ENCODE data around the gene OLR1.

The OLR1 gene

DNA sequence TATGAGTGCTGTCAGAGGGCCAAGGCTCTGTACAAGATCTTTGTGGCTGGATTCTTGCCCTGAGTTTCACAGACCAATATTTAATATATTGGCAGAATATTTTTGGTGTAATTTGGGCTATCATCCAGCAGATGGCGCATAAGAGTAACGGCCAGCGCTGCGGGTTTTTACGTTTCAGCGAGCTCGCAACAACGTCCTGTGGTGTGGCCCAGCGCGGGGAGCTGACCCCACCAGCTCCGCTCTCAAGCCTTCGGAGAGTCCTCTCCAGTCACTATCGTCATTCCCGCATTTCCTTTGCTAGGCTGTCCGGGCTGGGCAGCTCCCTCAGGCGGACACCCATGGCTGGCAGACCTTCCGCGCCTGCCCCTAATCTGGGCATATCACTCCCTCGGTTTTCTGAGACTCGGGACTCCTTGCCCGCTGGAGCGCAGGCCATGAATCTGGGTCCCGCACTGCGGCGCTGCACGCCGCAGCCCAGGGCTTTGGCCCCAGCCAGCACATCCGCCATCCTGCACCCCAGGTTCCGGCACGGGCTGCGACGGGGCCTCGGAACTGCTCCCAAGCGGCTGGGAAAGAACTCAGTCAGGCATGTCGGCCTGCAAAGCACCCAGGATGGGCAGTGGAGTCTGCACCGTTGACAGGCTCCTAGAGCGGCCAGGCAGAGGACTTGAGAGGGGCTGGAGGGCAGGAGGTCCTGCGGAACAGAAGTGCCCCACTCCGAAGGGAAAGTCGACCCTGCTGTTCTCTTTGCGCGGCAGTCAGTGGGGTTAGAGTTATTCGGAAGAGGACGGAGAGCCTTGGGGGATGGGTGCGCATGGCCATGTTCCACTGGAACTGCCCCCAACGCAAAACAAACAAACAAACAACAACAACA lies 18.4 kb downstream of the OLR1 start:
- DNase-seq (ENCODE audit: low read depth in 3 of 3), result peak; percentile 16 to 45 (median 36)

DNA sequence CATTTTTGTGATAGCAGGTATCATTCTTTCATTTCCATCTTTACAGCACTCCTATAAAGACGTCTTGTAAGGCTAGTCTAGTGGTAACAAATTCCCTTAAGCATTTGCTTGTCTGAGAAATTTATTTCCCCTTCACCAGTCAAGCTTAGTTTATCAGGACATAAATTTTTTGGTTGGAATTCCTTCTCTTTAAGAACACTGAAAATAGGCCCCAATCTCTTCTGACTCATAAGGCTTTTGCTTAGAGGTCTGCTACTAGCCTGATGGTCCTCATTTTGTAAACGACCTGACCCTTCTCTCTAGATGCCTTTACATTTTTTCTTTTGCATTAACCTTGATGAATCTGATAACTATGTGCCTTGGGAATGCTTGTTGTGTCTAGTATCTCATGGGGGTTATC lies 20.3 kb downstream of the OLR1 start:
- DNase-seq (ENCODE audit: low read depth in 3 of 3), result no peak

DNA sequence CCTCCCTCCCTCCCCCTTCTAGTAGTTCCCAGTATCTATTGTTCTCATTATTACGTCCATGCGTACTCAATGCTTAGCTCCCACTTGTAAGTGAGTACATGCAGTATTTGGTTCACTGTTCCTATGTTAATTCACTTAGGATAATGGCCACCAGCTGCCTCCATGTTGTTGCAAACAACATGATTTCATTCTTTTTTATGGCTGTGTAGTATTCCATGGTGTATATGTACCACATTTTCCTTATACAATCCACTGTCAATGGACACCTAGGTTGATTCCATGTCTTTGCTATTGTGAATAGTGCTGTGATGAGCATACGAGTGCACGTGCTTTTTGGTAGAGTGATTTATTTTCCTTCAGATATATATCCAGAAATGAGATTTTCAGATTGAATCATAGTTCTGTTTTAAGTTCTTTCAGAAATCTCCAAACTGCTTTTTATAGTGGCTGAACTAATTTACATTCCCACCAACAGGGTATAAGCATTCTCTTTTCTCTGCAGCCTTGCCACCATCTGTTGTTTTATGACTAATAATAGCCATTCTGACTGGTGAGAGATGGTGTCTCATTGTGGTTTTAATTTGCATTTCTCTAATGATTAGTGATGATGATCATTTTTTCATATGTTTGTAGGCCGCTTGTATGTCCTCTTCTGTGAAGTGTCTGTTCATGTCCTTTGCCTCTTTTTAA lies 24.1 kb downstream of the OLR1 start:
- no peak for DNase-seq (ENCODE audit: low read depth in 3 of 3)

DNA sequence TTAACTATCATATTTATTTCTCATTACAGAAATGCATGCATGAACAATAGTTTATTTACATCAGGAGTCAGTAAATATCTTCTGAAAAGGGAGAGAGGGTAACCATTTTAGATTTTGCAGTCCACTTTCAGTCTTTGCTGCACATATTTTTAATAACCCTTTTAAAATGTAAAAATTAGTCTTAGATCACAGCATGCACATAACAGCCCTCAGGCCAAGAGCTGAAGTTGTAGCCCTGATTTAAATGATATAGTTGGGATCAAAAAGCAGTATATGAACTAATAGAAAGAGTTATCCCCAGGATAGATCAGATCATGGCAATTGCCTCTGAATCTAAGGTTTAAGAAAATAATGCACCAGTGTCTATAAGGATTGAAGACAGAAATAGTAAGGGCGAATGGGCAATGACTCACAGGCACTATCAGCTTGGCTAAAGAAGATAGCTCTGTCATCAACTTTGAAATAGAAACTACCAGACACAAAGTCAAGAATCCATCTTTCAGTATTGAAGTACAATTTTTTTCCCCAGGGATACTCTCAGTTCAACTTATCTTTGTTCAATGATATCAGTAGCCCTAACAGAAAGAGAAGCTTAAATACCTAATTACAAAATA lies 28.8 kb downstream of the OLR1 start:
- DNase-seq (ENCODE audit: low read depth in 3 of 3), result no peak

DNA sequence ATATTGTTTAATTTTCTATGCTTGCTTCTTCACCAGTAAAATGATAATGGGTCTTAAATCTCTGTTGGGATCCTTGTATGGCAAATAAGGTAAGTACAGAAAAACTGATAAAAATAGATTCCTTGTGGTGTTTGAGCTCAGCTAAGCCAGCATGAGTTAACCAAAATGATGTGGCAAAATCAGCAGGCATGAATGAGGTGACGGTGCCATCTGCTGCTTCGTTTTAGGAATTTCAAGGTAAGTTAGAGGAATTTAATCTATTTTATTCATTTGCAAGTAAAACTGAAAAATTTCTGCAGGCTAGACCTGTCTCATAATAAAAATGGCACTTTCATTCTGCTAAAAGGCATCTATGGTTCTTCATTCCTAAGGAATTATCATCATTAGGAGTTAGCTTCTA lies 31.9 kb downstream of the OLR1 start:
- DNase-seq (ENCODE audit: low read depth in 3 of 3), result peak; percentile 12 to 34 (median 20)

DNA sequence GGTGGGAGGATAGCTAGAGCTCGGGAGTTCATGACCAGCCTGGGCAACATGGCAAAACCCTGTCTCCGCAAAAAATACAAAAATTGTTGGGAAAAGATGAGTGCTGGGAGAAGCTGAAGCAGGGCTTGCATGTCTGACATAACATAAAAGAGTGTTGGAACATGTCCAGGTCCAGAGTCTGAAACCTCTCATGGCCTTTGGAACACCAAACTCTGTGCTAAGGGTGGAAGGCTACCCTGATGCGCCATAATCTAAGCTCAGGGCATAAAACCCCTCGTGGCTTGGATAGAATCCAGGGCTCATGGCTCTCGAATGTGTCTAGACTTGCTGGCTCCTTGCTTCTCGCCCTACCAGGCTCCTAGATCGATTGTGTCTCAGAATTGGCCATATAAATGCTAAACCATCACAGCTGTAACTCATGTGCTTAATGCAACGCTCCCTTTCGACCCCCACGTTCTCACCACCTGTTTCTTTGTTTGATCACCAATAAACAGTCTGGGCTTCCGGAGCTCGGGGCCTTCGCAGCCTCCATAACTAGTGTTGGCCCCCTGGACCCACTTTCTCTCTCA lies 35.2 kb downstream of the OLR1 start:
- no peak for DNase-seq (ENCODE audit: low read depth in 3 of 3)

DNA sequence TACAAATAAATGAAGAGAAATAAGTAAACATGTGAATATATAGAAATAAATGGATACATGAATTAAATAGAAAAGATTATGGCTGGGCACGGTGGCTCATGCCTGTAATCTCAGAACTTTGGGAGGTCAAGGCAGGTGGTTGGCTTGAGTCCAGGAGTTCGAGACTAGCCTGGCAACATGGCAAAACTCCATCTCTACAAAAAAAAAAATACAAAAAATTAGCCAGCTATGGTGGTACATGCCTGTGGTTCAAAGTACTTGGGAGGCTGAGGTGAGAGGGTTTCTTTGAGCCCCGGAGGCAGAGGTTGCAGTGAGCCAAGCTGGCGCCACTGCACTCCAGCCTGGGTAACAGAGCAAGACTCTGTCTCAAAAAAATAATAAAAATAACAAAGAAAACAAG lies 36.8 kb downstream of the OLR1 start:
- DNase-seq (ENCODE audit: low read depth in 3 of 3), result no peak

DNA sequence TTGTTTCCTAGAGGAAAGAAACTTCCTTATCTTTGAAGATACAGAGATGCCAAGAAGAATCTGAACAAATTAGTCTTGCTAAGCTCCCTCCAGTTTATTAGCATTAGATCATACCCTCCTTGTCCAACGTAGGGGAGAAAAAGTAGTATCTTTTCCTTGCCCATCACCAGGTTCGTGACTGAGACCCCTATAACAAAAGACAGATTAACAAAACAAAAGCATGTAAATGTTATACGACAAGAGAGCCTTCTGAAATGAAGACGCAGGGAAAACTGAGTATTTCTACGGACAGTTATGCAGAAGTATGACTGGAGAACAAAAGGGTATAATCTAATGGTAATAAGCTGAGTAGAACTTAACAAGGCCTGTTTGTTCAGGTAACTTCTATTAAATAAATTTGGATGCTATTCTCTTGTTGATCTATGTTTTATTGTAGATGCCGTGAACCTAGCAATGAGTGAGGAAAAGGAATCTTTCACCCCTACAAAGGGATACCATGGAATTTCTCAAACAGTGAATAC lies 39.0 kb downstream of the OLR1 start:
- no peak for DNase-seq (ENCODE audit: low read depth in 3 of 3)

DNA sequence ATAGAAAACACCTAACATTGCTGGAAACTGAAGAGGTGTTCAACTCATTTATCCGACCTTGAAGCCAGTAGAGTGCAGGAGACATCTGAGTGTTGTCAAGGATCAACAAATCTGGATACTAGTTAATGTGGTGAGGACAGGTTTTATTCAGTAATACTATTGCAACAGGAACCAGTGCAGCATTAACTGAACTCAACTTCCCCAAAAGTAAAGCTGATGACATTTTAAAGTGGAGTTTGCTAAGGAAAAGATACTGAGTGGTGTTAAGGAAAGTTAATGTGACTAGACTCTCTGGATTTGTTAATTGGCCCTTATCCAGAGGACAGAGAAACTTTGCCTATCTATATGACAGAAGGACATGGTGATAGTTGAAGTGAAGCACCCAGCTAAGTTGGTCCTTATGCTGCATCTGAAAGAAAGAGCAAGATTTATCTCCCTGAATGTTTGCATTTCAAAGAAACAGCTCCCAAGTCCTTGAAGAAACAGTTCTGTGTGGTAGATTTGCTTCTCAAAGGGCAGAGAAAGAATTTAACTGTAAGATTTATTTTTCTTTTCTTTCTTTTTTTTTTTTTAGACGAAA lies 40.7 kb downstream of the OLR1 start:
- DNase-seq (ENCODE audit: low read depth in 3 of 3), result no peak

DNA sequence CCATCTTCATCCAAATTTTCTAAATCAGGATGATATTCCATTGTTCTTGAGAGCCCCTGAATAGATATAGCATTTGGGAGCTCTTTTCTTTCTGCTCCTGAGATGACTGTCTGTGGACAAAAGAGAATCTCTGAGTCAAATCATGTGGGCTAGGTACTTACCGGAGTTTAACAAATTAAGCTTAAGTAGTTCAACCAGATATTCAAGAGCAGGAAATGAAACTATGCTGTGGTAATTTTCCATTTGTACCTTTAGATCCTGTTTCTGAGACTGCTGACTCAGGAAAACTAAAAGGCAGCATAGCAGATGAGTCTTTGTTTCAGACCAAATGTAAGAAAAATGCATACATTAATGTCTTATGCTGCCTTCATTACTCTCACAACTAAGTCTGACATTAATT lies 41.9 kb downstream of the OLR1 start, which contains the start of gene CLEC7A:
TSS of gene CLEC7A (minus strand) at position 158 of the 400 bp plus-strand sequence. CDS start at position 41, 117 bp downstream.
- DNase-seq (ENCODE audit: low read depth in 3 of 3), result no peak

DNA sequence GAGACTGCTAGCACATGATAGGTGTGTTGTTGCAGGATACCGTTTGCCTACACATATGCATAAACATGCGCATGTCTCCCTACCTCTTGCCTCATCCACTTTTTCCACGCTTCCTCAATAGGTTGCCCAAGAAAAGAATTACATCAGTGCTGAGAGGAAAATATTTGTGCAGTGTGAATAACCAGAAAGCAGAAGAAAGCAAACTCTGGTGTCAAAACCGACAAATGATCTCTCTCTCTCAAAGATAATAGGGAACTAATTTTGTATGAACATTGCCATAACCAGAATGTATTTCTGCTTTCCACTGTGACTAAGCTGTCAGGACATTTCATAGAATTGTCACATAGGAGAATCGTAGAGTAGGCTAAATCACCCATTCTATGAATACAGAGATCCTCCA lies 43.2 kb downstream of the OLR1 start:
- no peak for DNase-seq (ENCODE audit: low read depth in 3 of 3)

DNA sequence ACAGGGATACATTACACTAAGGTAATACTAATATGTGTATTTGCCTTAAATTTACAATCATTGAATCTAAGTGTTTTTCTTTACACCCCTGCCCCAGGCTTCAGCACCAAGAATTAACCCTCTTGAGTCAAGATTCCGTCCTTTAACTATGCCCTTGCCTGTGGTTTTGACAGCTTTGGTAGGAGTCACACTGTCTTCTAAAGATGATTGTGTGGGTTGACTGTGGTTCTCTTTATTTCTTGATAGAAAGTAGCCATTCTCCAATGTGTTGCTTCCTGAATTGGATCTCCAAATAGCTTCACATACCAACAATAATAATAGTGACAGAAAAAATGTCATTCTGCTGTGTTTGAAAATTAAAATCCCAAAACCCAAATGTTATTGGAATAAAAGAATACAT lies 45.5 kb downstream of the OLR1 start:
- DNase-seq (ENCODE audit: low read depth in 3 of 3), result no peak

DNA sequence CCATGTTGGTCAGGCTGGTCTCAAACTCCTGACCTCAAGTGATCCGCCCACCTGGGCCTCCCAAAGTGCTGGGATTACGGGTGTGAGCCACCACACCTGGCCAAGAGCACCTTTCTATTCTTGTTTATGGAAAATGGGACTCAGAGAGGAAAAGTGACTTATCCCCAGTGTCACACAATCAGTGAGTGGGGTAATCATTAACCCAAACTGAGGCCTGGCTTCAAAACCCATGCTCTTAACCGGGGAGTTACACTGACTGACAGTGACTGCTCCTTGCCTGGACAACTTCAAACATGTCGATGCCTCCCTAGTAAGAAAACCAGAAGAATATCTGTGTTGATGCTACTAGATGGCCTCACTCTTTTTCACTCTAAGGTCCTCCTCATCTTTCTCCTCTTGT lies 49.2 kb downstream of the OLR1 start:
- DNase-seq (ENCODE audit: low read depth in 3 of 3), result no peak

DNA sequence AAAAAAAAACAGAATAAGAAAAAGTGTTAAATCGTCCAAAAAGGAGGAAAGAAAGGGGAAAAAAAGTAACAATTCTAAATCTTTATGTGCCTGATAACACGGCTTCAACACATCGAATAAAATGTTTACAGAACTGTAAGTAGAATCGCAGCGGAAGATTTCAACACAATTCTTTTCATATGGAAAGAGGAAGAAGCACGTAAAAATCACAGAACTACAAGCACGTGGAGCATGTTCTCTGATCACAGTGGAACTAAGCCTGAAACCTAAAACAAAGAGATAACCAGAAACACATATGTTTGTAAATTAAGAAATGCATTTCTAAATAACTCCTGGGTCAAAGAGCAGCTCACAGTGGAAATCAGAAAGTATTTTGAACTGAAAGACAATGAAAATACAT lies 50.7 kb downstream of the OLR1 start:
- DNase-seq (ENCODE audit: low read depth in 3 of 3), result no peak

DNA sequence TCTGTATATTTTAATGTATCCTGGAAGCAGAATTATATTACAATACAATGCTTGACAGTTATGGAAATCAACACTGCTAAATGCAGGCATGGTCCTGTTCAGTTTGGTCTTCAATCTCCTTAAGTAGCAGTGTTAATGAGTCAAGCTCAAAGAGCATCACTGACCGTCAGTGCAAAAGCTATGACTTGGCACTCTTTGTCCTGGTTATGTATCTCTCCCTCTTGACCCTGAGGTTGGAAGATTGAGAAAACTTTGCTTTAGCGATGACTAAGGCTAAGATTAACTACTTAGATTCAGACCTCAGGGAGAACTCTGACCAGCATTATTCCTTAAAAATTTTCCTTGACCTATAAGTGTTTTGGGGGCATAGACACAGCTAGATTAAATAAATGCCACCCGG lies 52.9 kb downstream of the OLR1 start:
- no peak for DNase-seq (ENCODE audit: low read depth in 3 of 3)

DNA sequence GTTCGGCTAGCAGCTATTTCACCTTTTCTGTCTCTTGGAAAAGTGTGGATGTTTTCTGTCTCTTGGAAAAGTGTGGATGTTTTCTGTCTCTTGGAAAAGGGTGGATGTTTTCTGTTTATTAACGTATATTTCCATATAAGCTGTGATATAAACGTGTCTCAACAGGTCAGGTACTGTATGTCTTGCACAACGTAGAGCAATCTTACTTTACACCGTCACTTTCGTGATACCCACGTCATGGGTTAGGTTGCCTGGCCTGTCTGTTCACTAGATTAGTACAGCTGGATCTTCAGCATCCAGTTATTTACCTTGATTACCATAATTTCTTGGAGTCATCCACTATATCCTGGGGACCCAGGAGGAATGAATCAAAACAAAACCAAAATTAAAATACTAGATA lies 56.0 kb downstream of the OLR1 start:
- no peak for DNase-seq (ENCODE audit: low read depth in 3 of 3)

DNA sequence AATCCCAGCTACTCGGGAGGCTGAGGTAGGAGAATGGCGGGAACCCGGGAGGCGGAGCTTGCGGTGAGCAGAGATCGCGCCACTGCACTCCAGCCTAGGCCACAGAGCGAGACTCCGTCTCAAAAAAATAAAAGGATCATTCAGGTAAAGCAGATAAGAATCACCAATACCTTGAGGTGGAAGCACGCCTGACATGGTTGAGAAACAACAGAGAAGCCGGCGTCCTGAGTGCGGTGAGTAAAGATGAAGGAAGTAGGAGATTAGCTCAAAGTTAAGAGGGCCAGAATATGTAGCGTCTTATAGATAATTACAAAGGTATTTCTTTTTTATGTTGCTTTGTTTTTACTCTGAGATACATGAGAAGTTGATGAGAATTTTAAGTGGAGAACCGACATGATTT lies 56.6 kb downstream of the OLR1 start:
- no peak for DNase-seq (ENCODE audit: low read depth in 3 of 3)

DNA sequence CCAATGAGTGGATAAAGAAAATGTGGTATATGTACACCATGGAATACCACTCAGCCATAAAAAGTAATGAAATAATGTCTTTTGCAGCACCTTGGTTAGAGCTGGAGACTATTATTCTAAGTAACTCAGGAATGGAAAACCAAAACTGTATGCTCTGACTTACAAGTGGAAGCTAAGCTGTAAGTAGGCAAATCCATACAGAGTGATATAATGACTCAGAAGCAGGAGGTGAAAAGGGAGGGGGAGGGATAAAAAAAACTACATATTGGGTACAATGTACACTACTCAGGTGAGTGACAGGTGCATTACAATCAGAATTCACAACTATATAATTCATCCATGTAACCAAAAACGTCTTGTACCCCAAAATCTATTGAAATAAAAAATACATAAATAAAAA lies 58.0 kb downstream of the OLR1 start:
- no peak for DNase-seq (ENCODE audit: low read depth in 3 of 3)

DNA sequence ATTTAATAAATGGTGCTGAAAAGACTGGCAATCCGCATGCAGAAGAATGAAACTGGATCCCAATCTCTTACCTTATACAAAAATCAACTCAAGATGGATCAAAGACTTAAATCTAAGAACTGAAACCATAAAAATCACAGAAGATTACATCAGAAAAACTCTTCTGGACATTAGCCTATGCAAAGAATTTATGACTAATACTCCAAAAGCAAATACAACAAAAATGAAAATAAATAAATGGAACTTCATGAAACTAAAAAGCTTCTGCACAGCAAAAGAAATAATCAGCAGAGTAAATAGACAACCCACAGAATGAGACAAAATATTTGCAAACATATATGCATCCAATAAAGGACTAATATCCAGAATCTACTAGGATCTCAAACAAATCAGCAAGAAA lies 58.9 kb downstream of the OLR1 start:
- DNase-seq (ENCODE audit: low read depth in 3 of 3), result no peak

DNA sequence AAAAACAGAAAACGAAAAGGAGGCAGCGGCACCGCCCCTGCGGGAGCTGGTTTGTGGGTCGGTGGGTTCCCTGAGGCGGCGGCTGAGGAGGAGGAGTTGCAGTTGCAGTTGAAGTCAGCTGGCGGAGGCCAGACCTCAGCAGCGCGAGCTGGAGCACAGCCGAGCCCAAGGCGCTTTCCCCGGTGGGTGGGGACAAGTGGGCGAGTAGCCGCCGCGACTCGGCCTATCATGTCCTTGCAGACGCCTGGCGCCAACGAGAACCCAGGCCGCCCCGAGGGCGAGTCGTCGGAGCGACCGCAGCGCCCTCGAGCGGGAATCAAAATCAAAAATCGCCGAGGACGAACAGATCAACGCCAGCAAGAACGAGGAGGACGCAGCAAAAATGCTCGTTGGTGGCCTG lies 60.5 kb downstream of the OLR1 start:
- DNase-seq (ENCODE audit: low read depth in 3 of 3), result no peak

DNA sequence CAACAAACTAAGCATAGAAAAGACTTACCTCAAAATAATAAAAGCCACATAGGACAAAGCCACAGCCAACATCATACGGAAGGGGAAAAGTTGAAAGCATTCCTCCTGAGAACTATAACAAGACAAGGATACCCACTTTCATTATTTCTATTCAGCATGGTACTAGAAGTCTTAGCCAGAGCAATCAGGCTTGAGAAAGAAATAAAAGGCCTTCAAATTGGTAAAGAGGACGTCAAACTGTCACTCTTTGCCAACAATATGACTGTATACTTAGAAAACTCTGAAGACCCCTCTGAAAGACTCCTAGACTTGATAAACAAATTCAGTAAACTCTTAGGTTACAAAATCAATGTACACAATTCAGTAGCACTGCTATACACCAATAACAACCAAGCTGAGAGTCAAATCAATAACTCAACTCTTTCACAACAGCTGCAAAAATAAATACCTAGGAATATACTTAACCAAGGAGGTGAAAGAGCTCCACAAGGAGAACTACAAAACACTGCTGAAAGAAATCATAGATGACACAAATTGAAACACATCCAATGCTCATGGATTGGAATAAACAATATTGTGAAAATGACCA lies 61.6 kb downstream of the OLR1 start:
- DNase-seq (ENCODE audit: low read depth in 3 of 3), result no peak
